ENCODE measurements around the gene TFR2.

DNA sequence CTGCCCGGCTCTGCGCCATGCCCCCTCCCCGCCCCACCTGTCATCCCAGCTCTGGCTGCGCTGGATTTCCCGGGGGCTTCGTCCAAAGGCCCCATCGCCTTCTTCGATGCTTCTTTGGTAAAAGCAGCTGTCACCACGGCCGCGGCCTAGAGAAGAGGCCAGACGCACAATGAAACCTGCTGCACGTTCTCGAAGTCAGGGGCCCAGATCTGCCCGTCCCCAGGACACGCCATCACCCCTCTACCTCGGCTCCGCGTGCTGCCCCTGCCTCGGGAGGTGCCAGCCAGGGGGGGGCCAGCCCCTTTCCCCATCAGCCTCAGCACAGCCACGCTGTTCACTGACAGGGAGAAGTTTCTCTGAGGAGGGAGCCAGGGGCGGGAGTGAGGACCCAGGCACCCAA lies 45.9 kb upstream of the TFR2 start:
- TF ChIP-seq, protein P1, sequence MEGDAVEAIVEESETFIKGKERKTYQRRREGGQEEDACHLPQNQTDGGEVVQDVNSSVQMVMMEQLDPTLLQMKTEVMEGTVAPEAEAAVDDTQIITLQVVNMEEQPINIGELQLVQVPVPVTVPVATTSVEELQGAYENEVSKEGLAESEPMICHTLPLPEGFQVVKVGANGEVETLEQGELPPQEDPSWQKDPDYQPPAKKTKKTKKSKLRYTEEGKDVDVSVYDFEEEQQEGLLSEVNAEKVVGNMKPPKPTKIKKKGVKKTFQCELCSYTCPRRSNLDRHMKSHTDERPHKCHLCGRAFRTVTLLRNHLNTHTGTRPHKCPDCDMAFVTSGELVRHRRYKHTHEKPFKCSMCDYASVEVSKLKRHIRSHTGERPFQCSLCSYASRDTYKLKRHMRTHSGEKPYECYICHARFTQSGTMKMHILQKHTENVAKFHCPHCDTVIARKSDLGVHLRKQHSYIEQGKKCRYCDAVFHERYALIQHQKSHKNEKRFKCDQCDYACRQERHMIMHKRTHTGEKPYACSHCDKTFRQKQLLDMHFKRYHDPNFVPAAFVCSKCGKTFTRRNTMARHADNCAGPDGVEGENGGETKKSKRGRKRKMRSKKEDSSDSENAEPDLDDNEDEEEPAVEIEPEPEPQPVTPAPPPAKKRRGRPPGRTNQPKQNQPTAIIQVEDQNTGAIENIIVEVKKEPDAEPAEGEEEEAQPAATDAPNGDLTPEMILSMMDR (IDR thresholded peaks at IDR 0.05; ENCODE audit: insufficient read depth, low read length, poor library complexity, severe bottlenecking): no peak
- no peak for TF ChIP-seq EZH2phosphoT487 (conservative IDR thresholded peaks at IDR 0.05; ENCODE audit: low read length)

Data from SU-DHL-6 (cell line).